ENCODE results near the gene IQGAP3.
A peak's percentile ranks its signal among the peaks of the same experiment; 100 is the strongest.
"Not testable (repeated sequence)": the region's sequence is repeated elsewhere in the genome, so short reads cannot be mapped to it uniquely, and the experiment has no call there.

Gene IQGAP3

GRCh38 chr1:156571919-156572662 lies at the start of gene IQGAP3:
Gene IQGAP3, minus strand, starts transcription at chr1:156572565. Its CDS starts 36 bp downstream, at chr1:156572529.
- DNase-seq (ENCODE audit: extremely low read depth in 1 of 2, low read depth in 1 of 2), result peak; percentile 41 to 59

- no peak for DNase-seq (ENCODE audit: extremely low read depth in 1 of 2, low read depth in 1 of 2)
These were observed 47.2 kb upstream of the IQGAP3 start for GRCh38 chr1:156619582-156619955.

- no peak for DNase-seq (ENCODE audit: extremely low read depth in 1 of 2, low read depth in 1 of 2)
These were observed 46.7 kb upstream of the IQGAP3 start, which contains the start of gene HAPLN2 for GRCh38 chr1:156618853-156619581. Gene HAPLN2, plus strand, starts transcription at chr1:156619415. Its CDS starts 4,076 bp downstream, at chr1:156623491.

GRCh38 chr1:156616463-156616862 lies 44.1 kb upstream of the IQGAP3 start:
- DNase-seq (ENCODE audit: extremely low read depth in 1 of 2, low read depth in 1 of 2), result no peak

GRCh38 chr1:156615946-156616345 lies 43.6 kb upstream of the IQGAP3 start:
- no peak for DNase-seq (ENCODE audit: extremely low read depth in 1 of 2, low read depth in 1 of 2)

GRCh38 chr1:156612666-156613065 lies 40.3 kb upstream of the IQGAP3 start:
- DNase-seq (ENCODE audit: extremely low read depth in 1 of 2, low read depth in 1 of 2), result no peak

GRCh38 chr1:156610072-156610471 lies 37.7 kb upstream of the IQGAP3 start:
- DNase-seq (ENCODE audit: extremely low read depth in 1 of 2, low read depth in 1 of 2), result not testable (repeated sequence)

- DNase-seq (ENCODE audit: extremely low read depth in 1 of 2, low read depth in 1 of 2), result peak in 1 of 2 donors; percentile 38
These were observed 36.6 kb upstream of the IQGAP3 start for GRCh38 chr1:156608981-156609380.

- peak in 1 of 2 donors; percentile 49 for DNase-seq (ENCODE audit: extremely low read depth in 1 of 2, low read depth in 1 of 2)
These were observed 35.8 kb upstream of the IQGAP3 start for GRCh38 chr1:156608036-156608674.

GRCh38 chr1:156607344-156607743 lies 35.0 kb upstream of the IQGAP3 start:
- not testable (repeated sequence) for DNase-seq (ENCODE audit: extremely low read depth in 1 of 2, low read depth in 1 of 2)

GRCh38 chr1:156602557-156602993 lies 30.2 kb upstream of the IQGAP3 start:
- DNase-seq (ENCODE audit: extremely low read depth in 1 of 2, low read depth in 1 of 2), result no peak

GRCh38 chr1:156601892-156602291 lies 29.5 kb upstream of the IQGAP3 start:
- DNase-seq (ENCODE audit: extremely low read depth in 1 of 2, low read depth in 1 of 2), result no peak

- peak; percentile 60 to 74 for DNase-seq (ENCODE audit: extremely low read depth in 1 of 2, low read depth in 1 of 2)
These were observed 28.9 kb upstream of the IQGAP3 start, which contains the start of gene GPATCH4 for GRCh38 chr1:156601122-156601830. Gene GPATCH4, minus strand, starts transcription at chr1:156601479.

GRCh38 chr1:156600733-156601121 lies 28.4 kb upstream of the IQGAP3 start:
- no peak for DNase-seq (ENCODE audit: extremely low read depth in 1 of 2, low read depth in 1 of 2)

- DNase-seq (ENCODE audit: extremely low read depth in 1 of 2, low read depth in 1 of 2), result no peak
These were observed 27.4 kb upstream of the IQGAP3 start for GRCh38 chr1:156599811-156600210.

- no peak for DNase-seq (ENCODE audit: extremely low read depth in 1 of 2, low read depth in 1 of 2)
These were observed 26.5 kb upstream of the IQGAP3 start for GRCh38 chr1:156598731-156599432.

GRCh38 chr1:156598125-156598524 lies 25.8 kb upstream of the IQGAP3 start:
- no peak for DNase-seq (ENCODE audit: extremely low read depth in 1 of 2, low read depth in 1 of 2)

GRCh38 chr1:156596426-156596825 lies 24.1 kb upstream of the IQGAP3 start:
- no peak for DNase-seq (ENCODE audit: extremely low read depth in 1 of 2, low read depth in 1 of 2)

- DNase-seq (ENCODE audit: extremely low read depth in 1 of 2, low read depth in 1 of 2), result no peak
These were observed 22.7 kb upstream of the IQGAP3 start for GRCh38 chr1:156595016-156595415.

GRCh38 chr1:156594190-156594589 lies 21.8 kb upstream of the IQGAP3 start:
- DNase-seq (ENCODE audit: extremely low read depth in 1 of 2, low read depth in 1 of 2), result no peak

Data from stimulated activated CD8-positive, alpha-beta memory T cell treated with anti-CD3 and anti-CD28 coated beads, Interleukin-7, amount 100 ng/mL, for 48 hours (primary cell).